Lower leg skin (tissue), 4 donors: ENCODE results near the gene SULT1E1. TPM values are rescaled to one million over a fixed set of nuclear protein-coding genes. Genes with fewer than 3 reads are reported as not detected.

Experiments
- DNase-seq, 2 donors: peaks; one replicate each; pipeline ENCODE4 v3.0.0-alpha.2; 2019; ENCODE audit warnings: low spot score in 2 of 2
- H3K4me3 ChIP-seq: fragments of 200-600 bp; sonication (generic); 2 replicates; pipeline ENCODE4 v1.5.1; 2017; ENCODE audit warnings: mild to moderate bottlenecking, low read depth; ENCODE audit not compliant: poor library complexity, severe bottlenecking
- POLR2A ChIP-seq, 2 donors: fragments of 450-650 bp; IDR thresholded peaks; one replicate each; pipeline ENCODE4 v1.6.1; 2016 to 2017; ENCODE audit warnings: antibody characterized with exemption in 2 of 2, mild to moderate bottlenecking in 1 of 2, moderate library complexity in 1 of 2
- WGBS, 2 donors: methylation state at CpG; one replicate each; pipeline ENCODE4 v1.1.5; 2018; 5-methylcytosine and 5-hydroxymethylcytosine counted together
- intact Hi-C: fragments of 100-400 bp; cut with DNase I; formaldehyde crosslinking; loops from one replicate; pipeline ENCODE4 v1.15.0; 2023; ENCODE audit warnings: low total_unique reads
- total RNA-seq, 4 donors: library from RNA; depleted of rRNA; stranded (reverse); fragments of >200 nt; gene quantifications; one replicate each; pipeline ENCODE4 v1.1.0, GENCODE V29; 2016
- TF ChIP-seq, protein P1 (sequence below), 3 donors: fragments of 450-650 bp; IDR thresholded peaks; one replicate each; pipeline ENCODE4 v1.5.1; 2016; ENCODE audit warnings: antibody characterized with exemption in 3 of 3, mild to moderate bottlenecking in 3 of 3, moderate library complexity in 2 of 3

Gene SULT1E1
- total RNA-seq, 4 donors from 2014 or later, result 15.7 to 45.2 (median 34.3) TPM

DNA sequence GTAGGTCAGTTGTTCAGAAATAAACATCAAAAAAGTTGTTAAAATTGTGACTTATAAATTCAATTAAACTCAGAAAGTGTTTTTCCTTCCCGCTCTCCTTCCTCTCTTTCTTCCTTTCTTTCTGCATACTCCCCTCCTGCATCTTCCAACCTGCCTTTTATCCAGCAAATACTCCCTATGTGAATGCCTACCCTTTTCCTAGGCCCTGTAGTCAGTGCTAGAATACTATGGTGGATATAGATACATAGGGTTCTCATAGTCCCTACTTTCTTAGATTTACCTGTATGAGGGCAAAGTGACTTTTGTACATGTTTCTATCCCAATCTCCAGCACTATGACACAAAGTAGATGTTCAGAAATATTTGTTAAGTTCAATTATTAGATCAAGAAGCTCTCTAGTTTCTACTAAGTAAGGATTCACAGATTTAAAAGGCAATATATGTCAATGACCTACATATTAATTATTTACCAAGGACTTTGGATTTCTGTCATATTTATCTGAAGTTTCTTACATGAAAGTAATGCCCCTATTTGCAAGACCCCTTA lies 732 bp downstream of the SULT1E1 start:
- H3K4me3 ChIP-seq, result no peak overlapping the region
- intact Hi-C loops, result no loop called here
- no peak for DNase-seq
- no peak for TF ChIP-seq POLR2A (IDR thresholded peaks at IDR 0.05)
- TF ChIP-seq, protein P1, sequence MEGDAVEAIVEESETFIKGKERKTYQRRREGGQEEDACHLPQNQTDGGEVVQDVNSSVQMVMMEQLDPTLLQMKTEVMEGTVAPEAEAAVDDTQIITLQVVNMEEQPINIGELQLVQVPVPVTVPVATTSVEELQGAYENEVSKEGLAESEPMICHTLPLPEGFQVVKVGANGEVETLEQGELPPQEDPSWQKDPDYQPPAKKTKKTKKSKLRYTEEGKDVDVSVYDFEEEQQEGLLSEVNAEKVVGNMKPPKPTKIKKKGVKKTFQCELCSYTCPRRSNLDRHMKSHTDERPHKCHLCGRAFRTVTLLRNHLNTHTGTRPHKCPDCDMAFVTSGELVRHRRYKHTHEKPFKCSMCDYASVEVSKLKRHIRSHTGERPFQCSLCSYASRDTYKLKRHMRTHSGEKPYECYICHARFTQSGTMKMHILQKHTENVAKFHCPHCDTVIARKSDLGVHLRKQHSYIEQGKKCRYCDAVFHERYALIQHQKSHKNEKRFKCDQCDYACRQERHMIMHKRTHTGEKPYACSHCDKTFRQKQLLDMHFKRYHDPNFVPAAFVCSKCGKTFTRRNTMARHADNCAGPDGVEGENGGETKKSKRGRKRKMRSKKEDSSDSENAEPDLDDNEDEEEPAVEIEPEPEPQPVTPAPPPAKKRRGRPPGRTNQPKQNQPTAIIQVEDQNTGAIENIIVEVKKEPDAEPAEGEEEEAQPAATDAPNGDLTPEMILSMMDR (IDR thresholded peaks at IDR 0.05), result no peak
- 52 to 83% methylated on average over 1 of the region's 1 CpG for WGBS, 2 donors

DNA sequence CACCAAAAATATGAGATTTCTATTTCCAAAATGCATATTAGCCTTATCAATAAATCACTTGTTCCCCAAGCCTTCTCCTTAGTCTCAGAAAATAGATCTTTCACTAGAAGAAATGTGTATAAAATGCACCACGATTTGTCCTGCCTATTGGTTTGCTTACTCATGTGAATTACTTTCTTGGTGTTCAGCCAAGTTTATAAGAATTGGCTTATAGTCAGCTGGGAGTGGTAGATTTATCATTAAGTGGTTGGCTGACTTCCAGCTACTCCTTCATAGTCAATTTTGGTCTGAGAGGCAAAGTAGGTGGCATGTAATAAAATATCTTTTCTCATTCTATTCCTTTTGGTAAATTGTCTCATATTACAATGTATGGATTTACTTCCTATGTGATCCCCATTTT lies 1.3 kb downstream of the SULT1E1 start:
- 11 to 21% methylated on average over 1 of the region's 1 CpG for WGBS, 2 donors
- no peak for DNase-seq
- TF ChIP-seq, protein P1 (IDR thresholded peaks at IDR 0.05), result no peak
- TF ChIP-seq POLR2A (IDR thresholded peaks at IDR 0.05), result no peak
- intact Hi-C loops, result no loop called here
- no peak overlapping the region for H3K4me3 ChIP-seq

DNA sequence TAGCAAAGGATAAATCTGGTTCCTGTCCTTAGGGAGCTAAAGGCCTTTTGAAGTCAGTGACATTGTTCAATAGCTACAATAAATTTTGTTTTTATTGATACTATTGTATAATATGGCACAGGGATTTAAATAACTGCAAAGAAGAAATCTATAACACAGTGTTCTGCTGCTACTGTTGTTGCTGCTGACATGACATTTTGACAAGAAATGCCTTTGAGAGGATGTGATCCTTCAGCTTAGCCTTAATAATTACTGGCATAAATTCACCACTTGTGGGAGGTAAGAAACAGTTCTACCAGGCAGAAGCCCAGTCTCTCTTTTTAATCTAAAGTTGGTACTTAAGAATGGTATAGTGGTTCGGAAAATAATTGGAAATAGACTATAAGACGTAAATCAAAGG lies 4.1 kb downstream of the SULT1E1 start:
- TF ChIP-seq POLR2A (IDR thresholded peaks at IDR 0.05), result no peak
- TF ChIP-seq, protein P1 (IDR thresholded peaks at IDR 0.05), result no peak
- WGBS, 2 donors, result 86 to 96% methylated on average over 2 of the region's 2 CpGs
- intact Hi-C loops, result no loop called here
- no peak for DNase-seq
- H3K4me3 ChIP-seq, result no peak overlapping the region

DNA sequence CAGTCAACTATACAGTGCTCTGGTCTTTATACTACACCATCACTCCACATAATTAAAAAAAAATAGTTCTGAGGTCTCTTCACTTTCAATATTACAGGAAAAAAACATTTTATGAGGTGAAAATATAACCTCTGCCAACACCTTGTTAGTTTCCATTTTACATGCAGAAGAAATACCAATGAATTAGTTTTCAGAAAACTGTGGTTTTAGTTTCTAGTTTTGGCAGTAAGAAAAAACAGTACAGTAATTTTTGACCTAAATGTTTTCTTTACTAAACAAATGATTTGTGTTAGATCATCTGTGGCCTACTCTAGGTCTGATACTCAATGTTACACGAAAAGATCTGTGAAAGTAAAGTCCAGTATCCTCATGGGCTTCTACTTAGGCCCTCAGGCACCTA lies 10.0 kb downstream of the SULT1E1 start:
- TF ChIP-seq POLR2A (IDR thresholded peaks at IDR 0.05), result no peak
- TF ChIP-seq, protein P1 (IDR thresholded peaks at IDR 0.05), result no peak
- no peak for DNase-seq
- WGBS, 2 donors, result 59 to 73% methylated on average over 1 of the region's 1 CpG
- intact Hi-C loops, result no loop called here
- no peak overlapping the region for H3K4me3 ChIP-seq

DNA sequence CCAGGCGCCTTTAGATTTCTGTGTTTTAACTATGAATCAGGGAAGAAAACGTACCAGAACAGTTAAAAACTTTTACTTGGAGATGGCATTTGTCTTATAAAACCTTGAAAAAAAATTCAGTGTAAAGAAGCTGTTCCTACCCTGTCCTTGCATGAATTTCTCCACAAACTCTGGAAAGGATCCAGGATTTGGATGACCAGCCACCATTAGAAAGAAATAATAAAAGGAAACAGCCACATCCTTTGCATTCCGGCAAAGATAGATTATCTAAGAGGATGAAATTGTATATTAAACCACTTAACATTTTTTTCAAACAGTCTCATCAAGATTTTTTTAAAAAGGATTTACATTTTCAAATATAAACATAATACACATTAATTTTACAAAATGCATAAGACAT lies 10.6 kb downstream of the SULT1E1 start:
- no peak for TF ChIP-seq POLR2A (IDR thresholded peaks at IDR 0.05)
- TF ChIP-seq, protein P1 (IDR thresholded peaks at IDR 0.05), result no peak
- WGBS, 2 donors, result 64 to 83% methylated on average over 3 of the region's 3 CpGs
- no peak for DNase-seq
- intact Hi-C loops, result no loop called here
- H3K4me3 ChIP-seq, result no peak overlapping the region

DNA sequence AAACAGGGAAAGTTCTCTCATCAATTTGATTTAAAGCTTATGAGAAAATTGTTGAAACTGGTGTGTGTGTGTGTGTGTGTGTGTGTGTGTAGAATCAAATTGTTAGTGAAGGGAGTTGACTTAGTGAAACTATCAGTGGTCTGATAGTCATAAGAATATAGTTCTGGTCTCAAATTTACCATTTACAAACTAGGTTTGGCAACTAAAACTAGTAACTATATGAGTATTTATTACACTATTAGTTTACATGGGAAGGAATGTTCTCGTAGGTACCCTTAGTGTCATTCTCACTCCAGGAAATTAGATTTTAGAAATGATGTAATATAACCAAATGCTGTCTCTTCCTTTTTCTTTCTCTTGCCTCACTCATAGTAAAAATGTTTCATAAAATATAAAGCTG lies 11.9 kb downstream of the SULT1E1 start:
- 69 to 90% methylated on average over 1 of the region's 1 CpG for WGBS, 2 donors
- intact Hi-C loops, result no loop called here
- H3K4me3 ChIP-seq, result no peak overlapping the region
- TF ChIP-seq POLR2A (IDR thresholded peaks at IDR 0.05), result no peak
- TF ChIP-seq, protein P1 (IDR thresholded peaks at IDR 0.05), result no peak
- DNase-seq, result no peak
